ENCODE data around the gene USP7.

- no peak for TF ChIP-seq CTCF (IDR thresholded peaks at IDR 0.05)
- no peak for TF ChIP-seq ZFX (IDR thresholded peaks at IDR 0.05; ENCODE audit: borderline replicate concordance)
Observed at GRCh38 chr16:8880839-8881510, 82.7 kb downstream of the USP7 start.

All from 22Rv1 (cell line).